Measurements from ENCODE around the gene ACO2.

ACO2 gene

DNA sequence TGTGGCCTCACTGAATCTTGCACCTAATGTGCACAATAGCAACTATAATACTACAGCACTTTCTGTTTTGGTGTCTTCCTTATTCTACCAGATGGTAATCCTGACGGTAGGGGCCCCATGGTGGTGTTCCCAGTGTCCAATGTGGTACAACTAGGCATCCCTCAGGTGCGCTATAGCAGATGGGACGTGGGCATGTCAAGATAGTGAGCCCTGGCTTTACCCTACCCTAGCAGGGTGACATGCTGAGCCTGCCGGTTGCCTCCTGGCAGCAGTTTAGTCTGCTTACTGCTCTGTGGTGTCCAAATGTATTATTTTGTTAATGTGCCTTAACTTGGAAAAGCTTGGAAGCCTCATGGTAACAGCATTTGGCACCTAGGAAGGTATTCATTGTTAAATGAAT is 19.2 kb downstream of the ACO2 start:
- ATAC-seq (replicated peaks) (no peak), DNase-seq (no peak)
- Mint-ChIP-seq H3K27ac (no peak overlapping the region), H3K4me1 (ENCODE audit: low read depth in 2 of 2) (peaks cover 34 to 46% of the 10 kb centered on the region in 2 donors), H3K27me3 (no peaks in the 10 kb centered on the region), H3K36me3 (ENCODE audit: insufficient read depth) (peaks cover 20% of the 10 kb centered on the region), H3K4me3 (no peak overlapping the region), H3K9me3 (no peaks in the 10 kb centered on the region)

DNA sequence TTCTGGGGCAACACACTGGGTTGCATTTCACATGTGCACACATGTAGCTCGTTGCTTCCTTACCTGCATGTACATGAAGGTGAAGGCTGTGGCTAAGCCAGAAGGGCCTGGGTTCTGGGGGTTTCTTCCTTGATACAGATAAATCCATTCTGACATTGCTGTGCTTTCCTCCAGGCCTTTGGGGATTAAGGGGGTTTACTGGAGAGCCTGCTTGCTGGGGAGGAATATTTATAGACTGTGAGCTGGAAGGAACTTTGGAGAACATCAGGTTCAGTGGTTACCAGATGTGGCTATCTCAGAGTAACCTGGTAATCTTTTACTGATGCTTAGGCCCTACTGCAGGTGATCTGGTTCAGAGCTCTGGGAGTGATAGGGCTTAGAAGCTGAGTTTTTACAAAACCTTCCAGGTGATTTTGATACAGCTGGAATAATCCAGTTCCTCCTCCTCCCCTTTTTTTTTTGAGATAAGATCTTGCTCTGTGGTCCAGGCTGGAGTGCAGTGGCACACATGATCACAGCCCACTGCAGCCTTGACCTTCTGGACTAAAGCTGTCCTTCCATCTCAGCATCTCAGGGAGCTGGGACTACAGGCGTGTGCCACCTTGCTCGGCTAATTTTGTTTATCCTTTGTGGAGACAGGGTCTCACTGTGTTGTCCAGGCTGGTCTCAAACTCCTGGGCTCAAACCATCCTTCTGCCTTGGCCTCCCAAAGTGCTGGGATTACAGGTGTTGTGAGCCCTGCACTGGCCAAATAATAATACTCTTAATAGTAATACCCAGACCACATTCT is 19.9 kb downstream of the ACO2 start:
- no peaks in the 10 kb centered on the region for H3K27me3 Mint-ChIP-seq
- DNase-seq: no peak
- no peak overlapping the region for H3K4me3 Mint-ChIP-seq
- peaks cover 31 to 44% of the 10 kb centered on the region in 2 donors for H3K4me1 Mint-ChIP-seq (ENCODE audit: low read depth in 2 of 2)
- peaks cover 20% of the 10 kb centered on the region for H3K36me3 Mint-ChIP-seq (ENCODE audit: insufficient read depth)
- H3K27ac Mint-ChIP-seq: peak overlapping the region; percentile 16 to 32
- ATAC-seq (replicated peaks): no peak
- no peaks in the 10 kb centered on the region for H3K9me3 Mint-ChIP-seq

DNA sequence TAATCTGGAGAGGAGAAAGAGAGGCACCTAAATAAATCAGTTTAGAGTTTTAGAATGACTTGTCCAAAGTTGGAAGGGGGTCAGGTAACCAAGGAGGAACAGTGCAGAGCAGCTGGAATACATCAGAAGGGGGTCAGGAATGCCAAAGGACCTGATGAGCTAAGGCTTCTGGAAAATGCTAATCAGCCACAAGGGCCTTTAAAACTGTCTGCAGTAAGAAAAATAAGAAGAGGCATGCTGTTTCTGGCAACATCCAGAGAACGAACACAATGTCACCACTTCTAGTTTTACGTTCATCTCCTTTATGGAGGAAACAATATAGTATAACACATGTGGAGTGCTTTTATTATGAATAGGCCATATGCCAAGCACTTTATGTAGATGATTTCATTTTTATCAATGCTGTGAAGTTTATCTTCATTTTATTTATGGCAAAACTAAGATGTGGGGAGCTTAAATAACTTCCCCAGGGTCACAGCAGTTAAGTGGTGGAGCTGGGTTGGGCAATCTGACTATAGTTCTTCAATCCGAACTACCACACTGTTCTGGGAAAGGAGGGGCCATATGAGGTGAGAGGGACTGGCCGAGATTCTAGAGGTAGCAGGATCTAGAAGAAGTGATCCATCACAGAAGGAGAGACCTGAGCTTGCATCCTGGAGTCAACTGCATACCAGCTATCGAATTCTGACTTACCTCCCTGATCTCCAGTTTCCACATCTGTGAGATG is 22.6 kb downstream of the ACO2 start:
- peaks cover 26 to 34% of the 10 kb centered on the region in 2 donors for H3K4me1 Mint-ChIP-seq (ENCODE audit: low read depth in 2 of 2)
- H3K4me3 Mint-ChIP-seq: no peak overlapping the region
- no peaks in the 10 kb centered on the region for H3K27me3 Mint-ChIP-seq
- no peak overlapping the region for H3K27ac Mint-ChIP-seq
- H3K9me3 Mint-ChIP-seq: no peaks in the 10 kb centered on the region
- ATAC-seq (replicated peaks) (no peak), DNase-seq (no peak)
- peaks cover 15% of the 10 kb centered on the region for H3K36me3 Mint-ChIP-seq (ENCODE audit: insufficient read depth)

DNA sequence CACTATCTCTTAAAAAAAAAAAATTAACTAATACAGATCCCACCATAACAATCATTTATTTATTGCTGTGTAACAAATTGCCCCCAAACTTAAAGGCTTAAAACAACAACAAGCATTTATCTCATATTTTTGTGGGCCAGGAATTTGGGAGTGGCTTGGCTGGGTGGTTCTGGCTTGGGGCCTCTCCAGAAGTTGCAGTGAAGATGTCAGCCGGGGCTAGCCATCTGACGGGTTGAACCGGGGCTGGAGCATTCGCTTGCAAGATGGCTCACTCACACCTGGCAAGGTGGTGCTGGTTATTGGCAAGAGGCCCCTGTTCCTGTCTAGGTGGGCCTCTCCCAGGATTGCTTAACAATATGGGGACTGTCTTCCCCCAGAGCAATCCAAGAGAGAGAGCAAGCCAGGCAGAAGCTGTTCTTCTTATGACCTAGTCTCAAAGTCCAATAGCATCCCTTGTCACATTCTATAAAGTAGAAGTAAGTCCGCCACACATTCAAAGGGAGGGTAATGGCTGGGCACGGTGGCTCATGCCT is 29.5 kb downstream of the ACO2 start:
- H3K4me1 Mint-ChIP-seq (ENCODE audit: low read depth in 2 of 2): peaks cover 0 to 2% of the 10 kb centered on the region in 2 donors
- H3K9me3 Mint-ChIP-seq: no peaks in the 10 kb centered on the region
- H3K4me3 Mint-ChIP-seq: no peak overlapping the region
- no peak overlapping the region for H3K27ac Mint-ChIP-seq
- H3K27me3 Mint-ChIP-seq: no peaks in the 10 kb centered on the region
- peaks cover 31% of the 10 kb centered on the region for H3K36me3 Mint-ChIP-seq (ENCODE audit: insufficient read depth)
- DNase-seq (no peak), ATAC-seq (replicated peaks) (no peak)

DNA sequence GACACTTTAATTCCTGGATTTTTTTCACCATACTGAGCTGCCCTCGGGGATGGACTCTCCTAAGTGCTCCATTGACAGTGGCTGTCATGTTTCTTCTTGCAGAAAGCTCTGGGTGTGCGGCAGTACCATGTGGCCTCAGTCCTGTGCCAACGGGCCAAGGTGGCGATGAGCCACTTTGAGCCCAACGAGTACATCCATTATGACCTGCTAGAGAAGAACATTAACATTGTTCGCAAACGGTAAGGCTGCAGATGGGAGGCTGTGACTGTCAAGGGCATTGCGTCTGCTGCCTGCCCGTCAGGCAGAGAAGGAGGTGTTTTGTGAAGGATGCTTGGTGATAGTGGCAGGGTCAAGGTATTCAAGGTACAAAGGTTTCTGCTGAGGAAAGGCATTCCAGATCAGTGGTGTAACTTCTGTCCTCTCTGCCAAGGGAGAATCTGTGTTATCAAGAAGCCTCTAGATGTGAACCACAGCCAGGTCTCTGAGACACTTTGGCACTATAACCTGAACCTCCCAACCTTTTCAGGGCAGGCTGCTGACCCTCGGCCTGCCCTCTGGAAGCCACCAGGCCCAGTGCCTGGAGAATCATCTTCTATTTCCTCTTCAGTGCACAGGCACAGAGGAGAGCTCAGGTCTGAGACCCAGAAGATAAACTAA is 30.8 kb downstream of the ACO2 start:
- no peaks in the 10 kb centered on the region for H3K9me3 Mint-ChIP-seq
- H3K4me3 Mint-ChIP-seq: no peak overlapping the region
- ATAC-seq (replicated peaks) (no peak), DNase-seq (no peak)
- peak overlapping the region in 1 of 2 donors; percentile 11 for H3K27ac Mint-ChIP-seq
- peaks cover 0 to 2% of the 10 kb centered on the region in 2 donors for H3K4me1 Mint-ChIP-seq (ENCODE audit: low read depth in 2 of 2)
- H3K27me3 Mint-ChIP-seq: no peaks in the 10 kb centered on the region
- H3K36me3 Mint-ChIP-seq (ENCODE audit: insufficient read depth): peaks cover 44% of the 10 kb centered on the region

DNA sequence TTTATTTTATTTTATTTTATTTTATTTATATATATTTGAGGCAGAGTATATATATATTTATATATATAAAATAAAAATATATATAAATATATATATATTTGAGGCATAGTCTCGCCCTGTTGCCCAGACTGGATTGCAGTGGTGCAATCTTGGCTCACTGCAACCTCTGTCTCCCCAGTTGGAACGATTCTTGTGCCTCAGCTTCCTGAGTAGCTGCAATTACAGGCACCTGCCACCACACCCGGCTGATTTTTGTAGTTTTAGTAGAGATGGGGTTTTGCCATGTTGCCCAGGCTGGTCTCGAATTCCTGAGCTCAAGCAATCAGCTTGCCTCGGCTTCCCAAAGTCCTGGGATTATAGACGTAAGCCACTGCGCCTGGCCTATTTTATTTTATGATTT is 31.4 kb downstream of the ACO2 start:
- ATAC-seq (replicated peaks) (no peak), DNase-seq (no peak)
- peaks cover 0 to 2% of the 10 kb centered on the region in 2 donors for H3K4me1 Mint-ChIP-seq (ENCODE audit: low read depth in 2 of 2)
- H3K27me3 Mint-ChIP-seq: no peaks in the 10 kb centered on the region
- H3K9me3 Mint-ChIP-seq: no peaks in the 10 kb centered on the region
- no peak overlapping the region for H3K27ac Mint-ChIP-seq
- no peak overlapping the region for H3K4me3 Mint-ChIP-seq
- peaks cover 47% of the 10 kb centered on the region for H3K36me3 Mint-ChIP-seq (ENCODE audit: insufficient read depth)

DNA sequence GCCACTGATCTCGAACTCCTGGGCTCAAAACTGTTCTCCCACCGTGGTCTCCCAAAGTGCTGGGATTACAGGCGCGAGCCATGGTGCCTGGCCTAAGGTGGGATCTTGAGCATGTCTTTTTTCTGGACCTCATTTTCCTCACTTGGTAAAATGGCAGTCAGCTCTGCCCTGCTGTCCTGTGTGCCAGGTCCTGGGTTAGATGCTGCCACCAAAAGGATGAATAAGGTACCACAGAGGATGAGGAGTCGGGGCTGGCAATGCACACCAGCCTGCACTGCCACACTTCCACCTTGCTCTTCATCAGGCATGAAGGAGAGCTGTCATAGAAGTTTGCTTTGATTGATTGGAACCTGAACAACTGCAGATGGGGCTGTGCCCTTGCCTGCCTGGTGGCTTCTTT is 32.3 kb downstream of the ACO2 start:
- no peak for DNase-seq
- H3K27ac Mint-ChIP-seq: no peak overlapping the region
- H3K36me3 Mint-ChIP-seq (ENCODE audit: insufficient read depth): peaks cover 51% of the 10 kb centered on the region
- ATAC-seq (replicated peaks): peak; percentile 54
- H3K4me3 Mint-ChIP-seq: no peak overlapping the region
- no peaks in the 10 kb centered on the region for H3K27me3 Mint-ChIP-seq
- H3K9me3 Mint-ChIP-seq: no peaks in the 10 kb centered on the region
- H3K4me1 Mint-ChIP-seq (ENCODE audit: low read depth in 2 of 2): peaks cover 0 to 2% of the 10 kb centered on the region in 2 donors

DNA sequence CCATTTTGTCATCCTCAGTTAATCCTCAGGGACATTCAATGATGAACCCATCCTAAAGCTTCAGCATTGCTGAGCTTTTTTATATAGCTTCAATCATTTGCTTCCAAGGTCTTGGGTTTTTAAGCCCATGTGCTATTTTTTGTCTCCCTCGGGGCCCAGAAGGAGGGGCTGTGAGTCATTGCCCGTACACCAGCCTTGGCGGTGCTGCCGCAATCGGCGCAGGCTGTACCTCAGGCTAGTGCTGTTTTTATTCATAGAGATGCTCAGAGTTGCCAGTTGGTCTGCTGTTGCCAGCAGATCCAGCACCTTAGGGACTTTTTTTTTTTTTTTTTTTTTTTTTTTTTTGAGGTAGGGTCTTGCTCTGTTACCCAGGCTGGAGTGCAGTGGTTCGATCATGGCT is 35.5 kb downstream of the ACO2 start:
- no peak for DNase-seq
- Mint-ChIP-seq H3K27me3 (no peaks in the 10 kb centered on the region), H3K36me3 (ENCODE audit: insufficient read depth) (peaks cover 68% of the 10 kb centered on the region)

DNA sequence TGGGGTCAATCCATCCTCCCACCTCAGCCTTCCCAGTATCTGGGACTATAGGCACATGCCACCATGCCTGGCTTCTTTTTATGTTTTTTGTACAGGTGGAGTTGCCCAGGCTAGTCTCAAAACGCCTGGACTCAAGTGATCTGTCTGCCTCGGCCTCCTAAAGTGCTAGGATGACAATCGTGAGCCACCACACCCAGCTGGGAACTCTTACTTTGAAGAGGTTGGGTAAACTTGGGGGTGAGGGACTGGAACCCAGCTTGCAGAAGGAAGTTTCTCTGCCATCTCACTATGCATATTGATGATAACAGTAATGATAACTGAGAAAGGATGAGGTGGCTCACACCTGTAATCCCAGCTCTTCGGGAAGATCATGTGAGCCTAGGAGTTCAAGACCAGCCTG is 35.9 kb downstream of the ACO2 start:
- H3K36me3 Mint-ChIP-seq (ENCODE audit: insufficient read depth): peaks cover 68% of the 10 kb centered on the region
- no peak for DNase-seq
- H3K9me3 Mint-ChIP-seq: no peaks in the 10 kb centered on the region
- ATAC-seq (replicated peaks): no peak
- no peaks in the 10 kb centered on the region for H3K27me3 Mint-ChIP-seq
- no peak overlapping the region for H3K4me3 Mint-ChIP-seq
- H3K27ac Mint-ChIP-seq: no peak overlapping the region
- no peaks in the 10 kb centered on the region for H3K4me1 Mint-ChIP-seq (ENCODE audit: low read depth in 2 of 2)

More for the DNA sequence above, 35.5 kb downstream of the ACO2 start:
- no peaks in the 10 kb centered on the region for H3K9me3 Mint-ChIP-seq
- H3K27ac Mint-ChIP-seq: no peak overlapping the region
- no peak overlapping the region for H3K4me3 Mint-ChIP-seq
- ATAC-seq (replicated peaks): no peak
- no peaks in the 10 kb centered on the region for H3K4me1 Mint-ChIP-seq (ENCODE audit: low read depth in 2 of 2)

DNA sequence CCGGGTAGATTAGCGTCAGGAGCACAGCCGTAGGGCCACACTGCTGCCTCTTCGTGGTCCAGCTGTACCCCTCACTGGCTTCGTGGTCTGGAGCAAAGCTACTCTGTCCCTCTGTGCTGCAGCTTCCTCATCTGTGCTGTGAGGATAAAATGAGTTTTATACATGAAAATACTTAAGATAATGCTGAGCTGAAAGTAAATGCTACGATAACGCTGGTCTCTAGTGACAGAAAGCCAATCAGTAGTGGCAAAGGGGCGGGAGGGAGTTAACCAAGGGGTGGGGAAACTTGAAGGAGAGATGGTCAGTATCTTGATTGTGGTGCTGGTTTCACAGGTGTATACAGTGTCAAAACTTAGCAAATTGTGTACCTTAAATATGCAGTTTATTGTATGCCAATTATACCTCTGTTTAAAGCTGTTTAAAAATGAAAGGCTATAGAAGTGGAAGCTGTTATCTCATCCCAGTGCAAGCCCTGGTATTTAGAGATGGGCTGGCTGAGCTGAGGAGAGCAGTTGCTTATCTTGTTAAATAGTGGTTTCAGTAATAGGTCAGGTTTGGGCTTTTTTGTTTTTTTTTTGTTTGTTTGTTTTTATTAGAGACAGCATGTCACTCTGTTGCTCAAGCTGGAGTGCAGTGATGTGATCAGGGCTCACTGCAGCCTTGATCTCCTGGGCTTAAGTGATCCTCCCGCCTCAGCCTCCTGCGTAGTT is 36.7 kb downstream of the ACO2 start:
- Mint-ChIP-seq H3K4me1 (ENCODE audit: low read depth in 2 of 2) (no peaks in the 10 kb centered on the region), H3K4me3 (no peak overlapping the region), H3K27ac (peak overlapping the region in 1 of 2 donors; percentile 82), H3K9me3 (no peaks in the 10 kb centered on the region), H3K36me3 (ENCODE audit: insufficient read depth) (peaks cover 63% of the 10 kb centered on the region), H3K27me3 (no peaks in the 10 kb centered on the region)
- no peak for ATAC-seq (replicated peaks)
- no peak for DNase-seq

DNA sequence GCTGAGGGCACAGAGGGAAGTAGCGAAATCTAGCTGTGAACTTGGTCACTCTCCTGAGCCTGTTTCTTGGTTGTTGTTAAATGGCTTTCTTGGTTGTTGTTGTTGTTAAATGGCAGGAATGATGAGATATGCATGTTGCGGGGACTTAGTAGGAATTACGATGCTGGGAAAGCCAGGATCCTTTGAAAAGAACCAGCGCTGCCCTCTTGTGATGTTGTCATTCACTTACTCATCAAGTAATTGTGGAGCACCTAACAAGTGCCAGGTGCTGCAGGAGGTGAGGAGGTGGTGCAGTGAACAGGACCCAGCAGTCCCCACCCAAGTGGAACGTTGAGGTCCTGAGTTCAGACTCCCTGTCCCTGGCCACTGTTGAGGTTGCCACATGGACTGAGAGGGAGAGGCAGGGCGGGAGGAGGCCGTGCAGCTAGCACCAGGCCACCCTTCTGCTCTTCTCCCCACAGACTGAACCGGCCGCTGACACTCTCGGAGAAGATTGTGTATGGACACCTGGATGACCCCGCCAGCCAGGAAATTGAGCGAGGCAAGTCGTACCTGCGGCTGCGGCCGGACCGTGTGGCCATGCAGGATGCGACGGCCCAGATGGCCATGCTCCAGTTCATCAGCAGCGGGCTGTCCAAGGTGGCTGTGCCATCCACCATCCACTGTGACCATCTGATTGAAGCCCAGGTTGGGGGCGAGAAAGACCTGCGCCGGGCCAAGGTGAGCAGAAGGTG is 38.6 kb downstream of the ACO2 start:
- DNase-seq: no peak

DNA sequence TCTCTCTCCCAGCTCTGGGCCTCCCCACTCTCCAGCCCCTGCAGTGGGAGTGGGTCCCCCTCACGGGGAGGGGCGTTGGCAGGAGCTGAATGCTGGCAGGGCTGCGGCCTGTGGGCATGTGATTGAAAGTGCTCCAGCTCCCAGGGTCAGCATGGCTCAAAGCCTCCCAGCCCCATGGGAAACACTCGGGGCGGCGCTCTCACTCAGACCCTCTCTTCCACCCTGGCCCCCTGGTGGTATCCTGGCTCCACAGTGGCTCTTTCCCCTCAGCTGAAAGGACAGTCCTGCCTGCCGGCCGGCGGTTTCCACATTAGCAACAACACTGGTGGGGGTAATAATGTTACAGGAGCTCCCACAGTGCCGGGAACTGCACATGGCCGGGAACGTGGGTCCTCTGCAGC is 39.9 kb downstream of the ACO2 start:
- Mint-ChIP-seq H3K36me3 (ENCODE audit: insufficient read depth) (peaks cover 44% of the 10 kb centered on the region), H3K27me3 (no peaks in the 10 kb centered on the region), H3K9me3 (no peaks in the 10 kb centered on the region), H3K27ac (no peak overlapping the region), H3K4me3 (no peak overlapping the region), H3K4me1 (ENCODE audit: low read depth in 2 of 2) (no peaks in the 10 kb centered on the region)
- DNase-seq (no peak), ATAC-seq (replicated peaks) (no peak)

More for the DNA sequence above, 38.6 kb downstream of the ACO2 start:
- H3K4me1 Mint-ChIP-seq (ENCODE audit: low read depth in 2 of 2): no peaks in the 10 kb centered on the region
- no peak for ATAC-seq (replicated peaks)
- no peak overlapping the region for H3K27ac Mint-ChIP-seq
- H3K4me3 Mint-ChIP-seq: no peak overlapping the region
- no peaks in the 10 kb centered on the region for H3K27me3 Mint-ChIP-seq
- no peaks in the 10 kb centered on the region for H3K9me3 Mint-ChIP-seq
- peaks cover 52% of the 10 kb centered on the region for H3K36me3 Mint-ChIP-seq (ENCODE audit: insufficient read depth)

All from effector memory CD8-positive, alpha-beta T cell (primary cell).